Forelimb muscle (tissue), 1 donor: Measurements from ENCODE around the gene TIMP4. TPM values are rescaled to one million over a fixed set of nuclear protein-coding genes. Genes with fewer than 3 reads are reported as not detected.

Experiments used
- DNase-seq: peaks from one replicate; pipeline ENCODE4 v3.0.0-alpha.2; 2013; ENCODE audit warnings: low read depth
- polyA plus RNA-seq: library from polyadenylated mRNA; unstranded; fragments of 120-200 nt; gene quantifications from one replicate; pipeline ENCODE4 v1.2.1, GENCODE V29; 2013; ENCODE audit not compliant: insufficient read length

Gene TIMP4
- polyA plus RNA-seq, result 2.2 TPM

- DNase-seq, result no peak
Measured at GRCh38 chr3:12158387-12159226, at the start of gene TIMP4. Gene TIMP4 (minus strand): TSS chr3:12158912. CDS start chr3:12158840, 72 bp downstream.

- DNase-seq, result no peak
Measured at GRCh38 chr3:12205171-12205570, 46.5 kb upstream of the TIMP4 start.

GRCh38 chr3:12201813-12202212 is 43.1 kb upstream of the TIMP4 start:
- no peak for DNase-seq

GRCh38 chr3:12198301-12198700 is 39.6 kb upstream of the TIMP4 start:
- DNase-seq, result no peak

GRCh38 chr3:12197475-12197874 is 38.8 kb upstream of the TIMP4 start:
- no peak for DNase-seq

GRCh38 chr3:12196684-12197083 is 38.0 kb upstream of the TIMP4 start:
- no peak for DNase-seq

GRCh38 chr3:12195231-12195630 is 36.5 kb upstream of the TIMP4 start:
- DNase-seq, result no peak

- DNase-seq, result no peak
Measured at GRCh38 chr3:12194669-12195161, 36.0 kb upstream of the TIMP4 start.

GRCh38 chr3:12194209-12194608 is 35.5 kb upstream of the TIMP4 start:
- DNase-seq, result no peak

- no peak for DNase-seq
Measured at GRCh38 chr3:12193485-12194165, 34.9 kb upstream of the TIMP4 start.

- no peak for DNase-seq
Measured at GRCh38 chr3:12192655-12193484, 34.2 kb upstream of the TIMP4 start.

GRCh38 chr3:12192173-12192572 is 33.5 kb upstream of the TIMP4 start:
- DNase-seq, result no peak

GRCh38 chr3:12191559-12191958 is 32.8 kb upstream of the TIMP4 start:
- DNase-seq, result no peak

- no peak for DNase-seq
Measured at GRCh38 chr3:12190832-12191231, 32.1 kb upstream of the TIMP4 start.

GRCh38 chr3:12190221-12190807 is 31.6 kb upstream of the TIMP4 start:
- no peak for DNase-seq

- DNase-seq, result no peak
Measured at GRCh38 chr3:12188681-12189287, 30.1 kb upstream of the TIMP4 start.

GRCh38 chr3:12188328-12188648 is 29.6 kb upstream of the TIMP4 start:
- DNase-seq, result no peak

- DNase-seq, result no peak
Measured at GRCh38 chr3:12187448-12188327, 29.0 kb upstream of the TIMP4 start.

GRCh38 chr3:12186515-12187286 is 28.0 kb upstream of the TIMP4 start:
- DNase-seq, result no peak

GRCh38 chr3:12186046-12186445 is 27.3 kb upstream of the TIMP4 start:
- no peak for DNase-seq
